IMR-90 (cell line): Measurements from ENCODE around the gene GH1. TPM values are rescaled to one million over a fixed set of nuclear protein-coding genes. Genes with fewer than 3 reads are reported as not detected.

Experiments used
- ATAC-seq: fragments of 200-7000 bp; cut with Tn5 transposase; 2 replicates; pipeline ENCODE4 v1.9.1; 2020; ENCODE audit warnings: low read depth, mild to moderate bottlenecking, moderate library complexity
- BruUV-seq: library from RNA; stranded (reverse); fragments of 400-500 nt; replicated peaks from 2 replicates; lab custom pipeline; 2021; lab: Mats Ljungman, UMichigan
- CTCF ChIA-PET: fragments of 300-600 bp; formaldehyde crosslinking; extraction: SDS; loops from one replicate; lab custom pipeline; 2021; ENCODE audit warnings: antibody characterized with exemption; lab: Yijun Ruan, JAX
- POLR2A ChIA-PET: fragments of 300-600 bp; sonication (Branson Sonifier 250); formaldehyde crosslinking; loops from one replicate; lab custom pipeline; 2022; ENCODE audit warnings: antibody characterized with exemption; ENCODE audit not compliant: unreplicated experiment; lab: Charles Lee
- DNase-seq: peaks from one replicate; pipeline ENCODE4 v3.0.0; 2013
- H2AFZ ChIP-seq: replicated peaks from 2 replicates; pipeline ENCODE3; 2013; ENCODE audit warnings: low read length, mild to moderate bottlenecking; ENCODE audit not compliant: poor library complexity
- H2AK5ac ChIP-seq: 2 replicates; pipeline ENCODE4 v1.6.1; 2013; ENCODE audit warnings: low read depth, low read length, inconsistent platforms
- H2AK9ac ChIP-seq: replicated peaks from 2 replicates; pipeline ENCODE3; 2013; ENCODE audit warnings: mild to moderate bottlenecking, low read depth, low read length, moderate library complexity; ENCODE audit not compliant: poor library complexity
- H2BK120ac ChIP-seq: 2 replicates; pipeline ENCODE4 v1.6.1; 2013; ENCODE audit warnings: low read depth, low read length, inconsistent platforms
- H2BK15ac ChIP-seq: 3 replicates; pipeline ENCODE4 v1.6.1; 2013; ENCODE audit warnings: low read depth, low read length, inconsistent platforms
- H2BK20ac ChIP-seq: 2 replicates; pipeline ENCODE4 v1.6.1; 2013; ENCODE audit warnings: low read depth, mild to moderate bottlenecking, inconsistent platforms, low read length, moderate library complexity
- H2BK5ac ChIP-seq: 2 replicates; pipeline ENCODE4 v1.6.1; 2013; ENCODE audit warnings: mild to moderate bottlenecking, low read depth, low read length, inconsistent platforms; ENCODE audit not compliant: poor library complexity, severe bottlenecking
- H3K14ac ChIP-seq: replicated peaks from 2 replicates; pipeline ENCODE4 v1.6.1; 2013; ENCODE audit warnings: low read depth, low read length, inconsistent platforms
- H3K18ac ChIP-seq: 2 replicates; pipeline ENCODE4 v1.6.1; 2013; ENCODE audit warnings: low read depth, low read length, control low read depth
- H3K23ac ChIP-seq: 2 replicates; pipeline ENCODE4 v1.6.1; 2013; ENCODE audit warnings: low read depth, low read length, inconsistent platforms
- H3K27ac ChIP-seq: 2 replicates; pipeline ENCODE4 v1.5.1; 2013; ENCODE audit warnings: mild to moderate bottlenecking, control low read depth, low read length; ENCODE audit not compliant: insufficient read depth
- H3K27me3 ChIP-seq: 2 replicates; pipeline ENCODE4 v1.6.1; 2013; ENCODE audit warnings: low read length; ENCODE audit not compliant: control insufficient read depth, insufficient read depth
- H3K36me3 ChIP-seq: 2 replicates; pipeline ENCODE4 v1.6.1; 2013; ENCODE audit warnings: low read length, mixed read lengths; ENCODE audit not compliant: control insufficient read depth, insufficient read depth
- H3K4ac ChIP-seq: 2 replicates; pipeline ENCODE4 v1.6.1; 2013; ENCODE audit warnings: low read depth, low read length, inconsistent platforms
- H3K4me1 ChIP-seq: 2 replicates; pipeline ENCODE4 v1.6.1; 2013; ENCODE audit warnings: low read length, mixed read lengths; ENCODE audit not compliant: control insufficient read depth, insufficient read depth
- H3K4me2 ChIP-seq: 2 replicates; pipeline ENCODE4 v1.6.1; 2013; ENCODE audit warnings: low read depth, mild to moderate bottlenecking, control low read depth, low read length, moderate library complexity
- H3K4me3 ChIP-seq: 2 replicates; pipeline ENCODE4 v1.5.1; 2013; ENCODE audit warnings: low read depth, mild to moderate bottlenecking, control low read depth, low read length, moderate library complexity; ENCODE audit not compliant: insufficient read depth
- H3K56ac ChIP-seq: 2 replicates; pipeline ENCODE4 v1.6.1; 2013; ENCODE audit warnings: low read length, inconsistent platforms; ENCODE audit not compliant: insufficient read depth; ENCODE audit errors: extremely low read depth
- H3K79me1 ChIP-seq, 2 experiments: 2 replicates each; pipeline ENCODE4 v1.6.1; 2013; ENCODE audit warnings: low read length in 2 of 2, inconsistent platforms in 1 of 2, low read depth in 1 of 2
- H3K9ac ChIP-seq: 2 replicates; pipeline ENCODE4 v1.6.1; 2013; ENCODE audit warnings: low read depth, low read length, control low read depth
- H3K9me1 ChIP-seq: 2 replicates; pipeline ENCODE4 v1.6.1; 2013; ENCODE audit warnings: low read length, inconsistent platforms; ENCODE audit not compliant: insufficient read depth
- H3K9me3 ChIP-seq: 2 replicates; pipeline ENCODE4 v1.6.1; 2013; ENCODE audit warnings: low read length; ENCODE audit not compliant: control insufficient read depth, insufficient read depth
- H4K20me1 ChIP-seq: 2 replicates; pipeline ENCODE4 v1.6.1; 2013; ENCODE audit warnings: low read length, inconsistent platforms; ENCODE audit not compliant: insufficient read depth
- H4K5ac ChIP-seq: 2 replicates; pipeline ENCODE4 v1.6.1; 2013; ENCODE audit warnings: mild to moderate bottlenecking, low read depth, low read length, control low read depth
- H4K8ac ChIP-seq, 2 experiments: 2 replicates each; pipeline ENCODE4 v1.6.1; 2013; ENCODE audit warnings: low read depth in 2 of 2, low read length in 2 of 2, control low read depth in 1 of 2, inconsistent platforms in 1 of 2
- H4K91ac ChIP-seq: 2 replicates; pipeline ENCODE4 v1.6.1; 2013; ENCODE audit warnings: low read depth, low read length, inconsistent platforms; ENCODE audit not compliant: insufficient read depth
- BHLHE40 ChIP-seq: fragments of 150-350 bp; IDR thresholded peaks from 2 replicates; pipeline ENCODE4 v1.6.1; 2016; ENCODE audit warnings: mild to moderate bottlenecking, low read depth, low read length
- CEBPB ChIP-seq: IDR thresholded peaks from 2 replicates; pipeline ENCODE4 v1.6.1; 2012; ENCODE audit warnings: low read depth, low read length, improper control_type of control experiment
- CHD1 ChIP-seq: IDR thresholded peaks from 2 replicates; pipeline ENCODE4 v1.6.1; 2012; ENCODE audit warnings: low read depth, low read length, improper control_type of control experiment
- MAFK ChIP-seq: IDR thresholded peaks from 2 replicates; pipeline ENCODE4 v1.6.1; 2012; ENCODE audit warnings: low read depth, low read length, improper control_type of control experiment
- NFE2L2 ChIP-seq: fragments of 150-350 bp; IDR thresholded peaks from 2 replicates; pipeline ENCODE4 v1.6.1; 2016; ENCODE audit warnings: low read depth, mild to moderate bottlenecking, low read length
- RAD21 ChIP-seq: IDR thresholded peaks from 2 replicates; pipeline ENCODE4 v1.6.1; 2012; ENCODE audit warnings: low read length, improper control_type of control experiment
- RCOR1 ChIP-seq: IDR thresholded peaks from 2 replicates; pipeline ENCODE4 v1.6.1; 2012; ENCODE audit warnings: mild to moderate bottlenecking, low read length, improper control_type of control experiment; ENCODE audit not compliant: insufficient replicate concordance
- SMC3 ChIP-seq: fragments of 150-350 bp; IDR thresholded peaks from 2 replicates; pipeline ENCODE4 v1.6.1; 2016; ENCODE audit warnings: low read depth, mild to moderate bottlenecking, antibody characterized with exemption, low read length, moderate library complexity
- WGBS, 2 experiments: methylation state at CpG; one replicate each; pipeline versions ENCODE4 v1.1.5 to v1.1.7; 2013; ENCODE audit warnings: missing lambda C conversion rate in 2 of 2; ENCODE audit not compliant: insufficient read length in 1 of 2; ENCODE audit errors: extremely low coverage in 2 of 2; 5-methylcytosine and 5-hydroxymethylcytosine counted together
- dilution Hi-C: fragments of 300-500 bp; cut with HindIII; formaldehyde crosslinking; loops from one replicate; pipeline ENCODE4 v1.14.3; 2018; ENCODE audit warnings: low sequenced_read_pairs; ENCODE audit not compliant: unreplicated experiment
- in situ Hi-C: fragments of 300-500 bp; cut with MboI; formaldehyde crosslinking; loops from 3 replicates; pipeline ENCODE4 v1.14.3; 2019; ENCODE audit warnings: low sequenced_read_pairs, inconsistent platforms, mixed read lengths
- intact Hi-C: fragments of 100-400 bp; cut with micrococcal nuclease; formaldehyde crosslinking; loops from 2 replicates; pipeline ENCODE4 v1.10.0; 2022
- polyA plus RNA-seq, 3 experiments: library from polyadenylated mRNA; depleted of rRNA; stranded (reverse); fragments of >200 nt; gene quantifications; 2 replicates each; pipeline ENCODE4 v1.2.3, GENCODE V29; 2012; ENCODE audit warnings: low replicate concordance in 1 of 3
- total RNA-seq: library from RNA; depleted of rRNA; stranded (reverse); fragments of >200 nt; gene quantifications from 2 replicates; pipeline ENCODE4 v1.2.3, GENCODE V29; 2012
- TF ChIP-seq, protein P1 (sequence below): fragments of 150-350 bp; IDR thresholded peaks from 2 replicates; pipeline ENCODE4 v1.6.1; 2017; ENCODE audit warnings: mild to moderate bottlenecking, antibody characterized with exemption, low read length, low read depth
- TF ChIP-seq, protein P2 (sequence below): conservative IDR thresholded peaks from 2 replicates; pipeline ENCODE4 v1.5.1; 2012; ENCODE audit warnings: mild to moderate bottlenecking, low read depth, low read length, improper control_type of control experiment

The GH1 gene
- total and polyA plus RNA-seq, 2 of the 4 experiments (the other 2 are of a cell fraction): not detected

DNA sequence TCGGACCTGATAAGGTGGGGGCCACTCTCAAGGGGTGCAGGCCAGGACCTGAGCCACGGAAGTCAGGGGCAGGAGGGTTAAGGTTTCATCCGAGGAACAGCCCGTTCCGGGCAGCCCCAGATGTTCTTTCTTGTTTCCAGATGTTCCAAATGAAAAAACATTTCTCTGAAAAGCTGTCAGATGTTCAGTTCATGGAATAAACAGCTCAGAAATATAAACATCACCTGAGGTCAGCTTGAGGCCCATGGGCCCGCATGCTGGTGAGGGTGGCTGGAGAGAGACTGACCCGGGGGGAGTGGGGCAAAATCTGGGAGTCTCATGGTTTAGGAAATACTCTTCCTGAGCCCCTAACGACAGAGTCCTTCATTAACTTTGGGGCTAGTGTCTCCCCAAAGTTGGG lies 15.0 kb upstream of the GH1 start:
- H3K27me3 ChIP-seq: peaks cover 44% of the 10 kb centered on the region
- intact Hi-C loops (no loop called here), dilution Hi-C loops (no loop called here)

More for the DNA sequence above, 15.0 kb upstream of the GH1 start:
- WGBS, 2 experiments: no CpG with 5 or more reads among the region's 8 CpGs
- ATAC-seq (no peak), DNase-seq (no peak)
- Histone ChIP-seq H3K14ac (no peak overlapping the region), H3K56ac (no peak overlapping the region), H4K5ac (no peak overlapping the region), H3K18ac (no peak overlapping the region), H3K4me1 (no peaks in the 10 kb centered on the region), H3K36me3 (no peaks in the 10 kb centered on the region), H2AK5ac (no peak overlapping the region), H3K9me1 (no peaks in the 10 kb centered on the region), H3K23ac (no peak overlapping the region), H2AFZ (peak overlapping the region; percentile 43), H3K27ac (no peak overlapping the region), H3K9me3 (no peaks in the 10 kb centered on the region), H3K79me1 (no peaks in the 10 kb centered on the region), H2BK5ac (no peak overlapping the region), H3K4ac (no peak overlapping the region), H4K91ac (no peak overlapping the region), H2BK20ac (no peak overlapping the region), H2BK15ac (no peak overlapping the region), H3K4me3 (no peak overlapping the region), H2BK120ac (no peak overlapping the region), H4K20me1 (no peaks in the 10 kb centered on the region), H4K8ac (no peak overlapping the region), H3K9ac (no peak overlapping the region), H3K4me2 (no peak overlapping the region), H2AK9ac (no peak overlapping the region)
- no peak for TF ChIP-seq MAFK
- TF ChIP-seq RAD21: no peak
- no peak for TF ChIP-seq RCOR1
- no peak for TF ChIP-seq BHLHE40
- no peak for TF ChIP-seq CEBPB
- TF ChIP-seq CHD1: no peak
- TF ChIP-seq, protein P1, sequence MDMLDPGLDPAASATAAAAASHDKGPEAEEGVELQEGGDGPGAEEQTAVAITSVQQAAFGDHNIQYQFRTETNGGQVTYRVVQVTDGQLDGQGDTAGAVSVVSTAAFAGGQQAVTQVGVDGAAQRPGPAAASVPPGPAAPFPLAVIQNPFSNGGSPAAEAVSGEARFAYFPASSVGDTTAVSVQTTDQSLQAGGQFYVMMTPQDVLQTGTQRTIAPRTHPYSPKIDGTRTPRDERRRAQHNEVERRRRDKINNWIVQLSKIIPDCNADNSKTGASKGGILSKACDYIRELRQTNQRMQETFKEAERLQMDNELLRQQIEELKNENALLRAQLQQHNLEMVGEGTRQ: no peak
- no peak for TF ChIP-seq NFE2L2
- TF ChIP-seq, protein P2, sequence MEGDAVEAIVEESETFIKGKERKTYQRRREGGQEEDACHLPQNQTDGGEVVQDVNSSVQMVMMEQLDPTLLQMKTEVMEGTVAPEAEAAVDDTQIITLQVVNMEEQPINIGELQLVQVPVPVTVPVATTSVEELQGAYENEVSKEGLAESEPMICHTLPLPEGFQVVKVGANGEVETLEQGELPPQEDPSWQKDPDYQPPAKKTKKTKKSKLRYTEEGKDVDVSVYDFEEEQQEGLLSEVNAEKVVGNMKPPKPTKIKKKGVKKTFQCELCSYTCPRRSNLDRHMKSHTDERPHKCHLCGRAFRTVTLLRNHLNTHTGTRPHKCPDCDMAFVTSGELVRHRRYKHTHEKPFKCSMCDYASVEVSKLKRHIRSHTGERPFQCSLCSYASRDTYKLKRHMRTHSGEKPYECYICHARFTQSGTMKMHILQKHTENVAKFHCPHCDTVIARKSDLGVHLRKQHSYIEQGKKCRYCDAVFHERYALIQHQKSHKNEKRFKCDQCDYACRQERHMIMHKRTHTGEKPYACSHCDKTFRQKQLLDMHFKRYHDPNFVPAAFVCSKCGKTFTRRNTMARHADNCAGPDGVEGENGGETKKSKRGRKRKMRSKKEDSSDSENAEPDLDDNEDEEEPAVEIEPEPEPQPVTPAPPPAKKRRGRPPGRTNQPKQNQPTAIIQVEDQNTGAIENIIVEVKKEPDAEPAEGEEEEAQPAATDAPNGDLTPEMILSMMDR: no peak
- TF ChIP-seq SMC3: no peak
- POLR2A ChIA-PET: no interaction called here
- in situ Hi-C loops: no loop called here
- BruUV-seq: no TSS peak
- CTCF ChIA-PET: no interaction called here
